ENCODE results near the gene RABGEF1.

- TF ChIP-seq CTCF (IDR thresholded peaks at IDR 0.05) = no peak
- no peak for TF ChIP-seq TCF7L2 (IDR thresholded peaks at IDR 0.05; ENCODE audit: low read depth, low read length)
These were observed 46.2 kb upstream of the RABGEF1 start for GRCh38 chr7:66694286-66694685.

All from Panc1 (cell line).